Mesothelial cell of epicardium (in vitro differentiated cells): ENCODE data around the gene FHIT. TPM values are rescaled to one million over a fixed set of nuclear protein-coding genes. Genes with fewer than 3 reads are reported as not detected.
"Not testable (repeated sequence)": the region's sequence is repeated elsewhere in the genome, so short reads cannot be mapped to it uniquely, and the experiment has no call there.

Source experiments
- DNase-seq, 2 experiments: peaks; one replicate each; pipeline ENCODE4 v3.0.0; 2021; ENCODE audit warnings: low spot score in 2 of 2; ENCODE audit not compliant: unreplicated experiment in 2 of 2
- H3K27ac Mint-ChIP-seq: 2 replicates; pipeline ENCODE4 v1.8.0; 2021; ENCODE audit warnings: mixed read lengths
- H3K27me3 Mint-ChIP-seq: 2 replicates; pipeline ENCODE4 v1.8.0; 2021; ENCODE audit warnings: low read depth, mixed read lengths
- H3K36me3 Mint-ChIP-seq: 2 replicates; pipeline ENCODE4 v1.8.0; 2021; ENCODE audit warnings: mixed read lengths
- H3K4me1 Mint-ChIP-seq: 2 replicates; pipeline ENCODE4 v1.8.0; 2021; ENCODE audit warnings: mixed read lengths
- H3K4me3 Mint-ChIP-seq: 2 replicates; pipeline ENCODE4 v1.8.0; 2021; ENCODE audit warnings: mild to moderate bottlenecking, moderate library complexity, mixed read lengths
- H3K9me3 Mint-ChIP-seq: 2 replicates; pipeline ENCODE4 v1.8.0; 2021; ENCODE audit warnings: mixed read lengths
- total RNA-seq: library from RNA; stranded (reverse); gene quantifications from 3 replicates; pipeline ENCODE4 v1.2.1, GENCODE V29; 2021
- TF ChIP-seq, protein P1 (sequence below): fragments of 200-600 bp; sonication (generic); IDR thresholded peaks from one replicate; pipeline ENCODE4 v1.5.0; 2021; ENCODE audit warnings: antibody characterized with exemption; ENCODE audit not compliant: unreplicated experiment

FHIT gene
- total RNA-seq, 1 donor from 2014 or later, result 10.7 TPM

- no peak for DNase-seq
- Mint-ChIP-seq H3K36me3 (peaks cover 5% of the 10 kb centered on the region), H3K4me1 (peaks cover 4% of the 10 kb centered on the region), H3K4me3 (no peak overlapping the region), H3K9me3 (peaks cover 6% of the 10 kb centered on the region), H3K27me3 (no peaks in the 10 kb centered on the region), H3K27ac (no peak overlapping the region)
- TF ChIP-seq, protein P1, sequence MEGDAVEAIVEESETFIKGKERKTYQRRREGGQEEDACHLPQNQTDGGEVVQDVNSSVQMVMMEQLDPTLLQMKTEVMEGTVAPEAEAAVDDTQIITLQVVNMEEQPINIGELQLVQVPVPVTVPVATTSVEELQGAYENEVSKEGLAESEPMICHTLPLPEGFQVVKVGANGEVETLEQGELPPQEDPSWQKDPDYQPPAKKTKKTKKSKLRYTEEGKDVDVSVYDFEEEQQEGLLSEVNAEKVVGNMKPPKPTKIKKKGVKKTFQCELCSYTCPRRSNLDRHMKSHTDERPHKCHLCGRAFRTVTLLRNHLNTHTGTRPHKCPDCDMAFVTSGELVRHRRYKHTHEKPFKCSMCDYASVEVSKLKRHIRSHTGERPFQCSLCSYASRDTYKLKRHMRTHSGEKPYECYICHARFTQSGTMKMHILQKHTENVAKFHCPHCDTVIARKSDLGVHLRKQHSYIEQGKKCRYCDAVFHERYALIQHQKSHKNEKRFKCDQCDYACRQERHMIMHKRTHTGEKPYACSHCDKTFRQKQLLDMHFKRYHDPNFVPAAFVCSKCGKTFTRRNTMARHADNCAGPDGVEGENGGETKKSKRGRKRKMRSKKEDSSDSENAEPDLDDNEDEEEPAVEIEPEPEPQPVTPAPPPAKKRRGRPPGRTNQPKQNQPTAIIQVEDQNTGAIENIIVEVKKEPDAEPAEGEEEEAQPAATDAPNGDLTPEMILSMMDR, result no peak
Measured at GRCh38 chr3:61221759-61222362, 29.4 kb downstream of the FHIT start.

DNA sequence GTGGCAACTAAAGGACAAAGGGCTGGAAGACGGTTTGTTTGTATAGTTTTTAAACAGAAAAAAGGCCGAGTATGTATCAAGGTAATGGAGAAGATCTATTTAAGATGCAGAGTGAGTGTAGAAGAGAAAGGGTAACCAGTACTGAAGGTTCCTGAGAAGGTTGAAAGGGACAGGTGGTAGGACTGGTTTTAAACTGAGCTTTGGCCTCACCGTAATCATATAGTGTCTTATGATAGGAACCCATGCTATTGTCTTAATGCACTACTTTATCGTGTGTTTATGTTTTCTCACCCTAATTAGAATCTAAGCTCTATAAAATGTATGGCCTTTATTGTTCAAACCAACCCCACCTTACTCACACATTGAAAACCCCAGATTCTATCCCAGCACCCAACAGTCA is 32.7 kb downstream of the FHIT start:
- Mint-ChIP-seq H3K9me3 (peaks cover 17% of the 10 kb centered on the region), H3K27ac (no peak overlapping the region), H3K4me3 (no peak overlapping the region), H3K27me3 (no peaks in the 10 kb centered on the region), H3K4me1 (no peaks in the 10 kb centered on the region), H3K36me3 (peaks cover 9% of the 10 kb centered on the region)
- TF ChIP-seq, protein P1, result no peak
- DNase-seq, result no peak

GRCh38 chr3:61216171-61216570 is 35.1 kb downstream of the FHIT start:
- Mint-ChIP-seq H3K9me3 (peaks cover 31% of the 10 kb centered on the region), H3K36me3 (peaks cover 11% of the 10 kb centered on the region)
- H3K4me1 Mint-ChIP-seq, H3K27ac Mint-ChIP-seq, H3K27me3 Mint-ChIP-seq, DNase-seq, H3K4me3 Mint-ChIP-seq: not testable (repeated sequence)

GRCh38 chr3:61202086-61202485 is 49.2 kb downstream of the FHIT start:
- H3K9me3 Mint-ChIP-seq, result peaks cover 9% of the 10 kb centered on the region
- peaks cover 1% of the 10 kb centered on the region for H3K27me3 Mint-ChIP-seq
- peaks cover 11% of the 10 kb centered on the region for H3K4me1 Mint-ChIP-seq
- H3K27ac Mint-ChIP-seq, result no peak overlapping the region
- H3K36me3 Mint-ChIP-seq, result peaks cover 3% of the 10 kb centered on the region
- DNase-seq, result no peak
- TF ChIP-seq, protein P1, result no peak
- no peak overlapping the region for H3K4me3 Mint-ChIP-seq

DNA sequence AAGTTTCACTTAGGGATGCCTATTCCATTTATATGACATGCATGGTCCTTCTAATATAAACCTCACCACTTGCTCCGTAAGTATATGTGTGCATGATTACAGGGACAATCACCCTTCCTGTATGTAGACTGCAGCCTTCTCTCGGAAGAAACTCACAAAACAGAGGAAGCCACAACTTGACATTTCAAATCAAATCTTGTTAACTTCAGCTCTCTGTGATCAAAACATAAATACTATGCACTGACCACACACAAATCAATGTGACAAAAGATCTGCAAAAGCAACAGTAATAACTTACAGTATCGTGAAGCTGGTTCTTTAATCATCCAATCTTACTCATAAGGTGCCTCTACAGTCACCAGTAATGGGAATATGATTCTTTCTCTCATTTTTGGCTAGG is 50.2 kb downstream of the FHIT start:
- TF ChIP-seq, protein P1, result no peak

DNA sequence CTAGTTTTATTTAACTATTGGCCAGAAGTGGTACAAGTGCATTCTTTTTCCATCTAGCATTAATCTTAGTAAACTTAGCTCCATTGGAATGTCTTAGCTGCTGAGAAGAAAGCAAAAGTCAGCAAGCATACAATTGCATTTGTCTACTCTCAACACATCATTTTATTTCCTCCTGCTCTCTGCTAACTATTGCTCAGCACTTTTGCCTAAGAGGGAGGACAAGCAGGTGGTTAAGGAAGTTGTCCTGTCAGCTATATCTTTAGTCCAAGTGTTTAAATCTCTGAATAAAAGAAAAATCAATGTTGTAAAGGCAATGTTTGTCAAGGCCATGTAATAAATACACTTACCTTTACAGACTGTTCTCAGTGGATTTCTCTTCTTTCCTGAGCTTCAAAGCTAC is 51.0 kb downstream of the FHIT start:
- peaks cover 5% of the 10 kb centered on the region for H3K9me3 Mint-ChIP-seq
- DNase-seq, result no peak
- peaks cover 3% of the 10 kb centered on the region for H3K27me3 Mint-ChIP-seq
- H3K36me3 Mint-ChIP-seq, result peaks cover 1% of the 10 kb centered on the region
- no peak overlapping the region for H3K27ac Mint-ChIP-seq
- TF ChIP-seq, protein P1, result no peak
- peaks cover 11% of the 10 kb centered on the region for H3K4me1 Mint-ChIP-seq
- no peak overlapping the region for H3K4me3 Mint-ChIP-seq

More for the DNA sequence above, 50.2 kb downstream of the FHIT start:
- Mint-ChIP-seq H3K27ac (no peak overlapping the region), H3K27me3 (peaks cover 3% of the 10 kb centered on the region), H3K4me1 (peaks cover 11% of the 10 kb centered on the region), H3K9me3 (peaks cover 5% of the 10 kb centered on the region), H3K4me3 (no peak overlapping the region), H3K36me3 (peaks cover 1% of the 10 kb centered on the region)
- DNase-seq, result no peak
